Panc1 (cell line): ENCODE measurements around the gene LRRC10B. TPM values are rescaled to one million over a fixed set of nuclear protein-coding genes. Genes with fewer than 3 reads are reported as not detected.

Experiments used
- ATAC-seq: fragments of 200-7000 bp; cut with Tn5 transposase; 2 replicates; pipeline ENCODE4 v1.9.1; 2020; ENCODE audit warnings: mild to moderate bottlenecking, moderate library complexity
- BruUV-seq: library from RNA; stranded (reverse); fragments of 400-500 nt; replicated peaks from 2 replicates; lab custom pipeline; 2021; lab: Mats Ljungman, UMichigan
- CTCF ChIA-PET: fragments of 300-600 bp; sonication (Branson Sonifier 250); formaldehyde crosslinking; loops from one replicate; lab custom pipeline; 2022; ENCODE audit warnings: antibody characterized with exemption; lab: Charles Lee
- POLR2A ChIA-PET: fragments of 300-600 bp; sonication (Branson Sonifier 250); formaldehyde crosslinking; loops from one replicate; lab custom pipeline; 2022; ENCODE audit warnings: antibody characterized with exemption; lab: Charles Lee
- DNase-seq: peaks from one replicate; pipeline ENCODE4 v3.0.0-alpha.2; 2010; ENCODE audit warnings: low read depth, low spot score
- H3K27ac ChIP-seq: 2 replicates; pipeline ENCODE4 v1.5.1; 2011; ENCODE audit warnings: mild to moderate bottlenecking, low read length, inconsistent platforms
- H3K27me3 ChIP-seq: fragments of 200-500 bp; sonication (Bioruptor generic); 2 replicates; pipeline ENCODE4 v1.6.0; 2014; ENCODE audit warnings: low read length, inconsistent platforms; ENCODE audit not compliant: control insufficient read depth, insufficient read depth
- H3K36me3 ChIP-seq: fragments of 200-500 bp; sonication (Bioruptor generic); 2 replicates; pipeline ENCODE4 v1.5.1; 2014; ENCODE audit warnings: inconsistent platforms, mild to moderate bottlenecking, low read length, moderate library complexity; ENCODE audit not compliant: control insufficient read depth, insufficient read depth
- H3K4me1 ChIP-seq: 2 replicates; pipeline ENCODE4 v1.5.1; 2011; ENCODE audit warnings: inconsistent platforms, mild to moderate bottlenecking, low read length, moderate library complexity; ENCODE audit not compliant: control insufficient read depth, insufficient read depth
- H3K4me3 ChIP-seq, 2 experiments: 2 replicates each; pipeline ENCODE4 v1.5.1; 2011 to 2012; ENCODE audit warnings: low read depth in 2 of 2, low read length in 2 of 2, mild to moderate bottlenecking in 2 of 2, inconsistent platforms in 1 of 2, moderate library complexity in 1 of 2
- H3K9me3 ChIP-seq: fragments of 200-500 bp; sonication (Bioruptor generic); 2 replicates; pipeline ENCODE4 v1.5.1; 2014; ENCODE audit warnings: low read depth, mild to moderate bottlenecking, inconsistent platforms, low read length, moderate library complexity; ENCODE audit not compliant: control insufficient read depth, insufficient read depth
- POLR2AphosphoS5 ChIP-seq: IDR thresholded peaks from 2 replicates; pipeline ENCODE4 v1.6.1; 2012; ENCODE audit warnings: mild to moderate bottlenecking, low read depth, low read length, moderate library complexity
- REST ChIP-seq, 2 experiments: IDR thresholded peaks; 2 replicates each; pipeline ENCODE4 v1.6.1; 2011 to 2012; ENCODE audit warnings: low read depth in 2 of 2, control low read depth in 1 of 2, low read length in 1 of 2, mild to moderate bottlenecking in 1 of 2, moderate library complexity in 1 of 2; ENCODE audit not compliant: insufficient read depth in 1 of 2
- SIN3A ChIP-seq: IDR thresholded peaks from 2 replicates; pipeline ENCODE4 v1.6.1; 2012; ENCODE audit warnings: low read depth, mild to moderate bottlenecking, low read length, moderate library complexity, borderline replicate concordance; ENCODE audit not compliant: insufficient read depth
- TCF7L2 ChIP-seq: IDR thresholded peaks from 2 replicates; pipeline ENCODE4 v1.6.1; 2011; ENCODE audit warnings: mild to moderate bottlenecking, low read depth, low read length, inconsistent platforms
- in situ Hi-C: cut with HindIII; loops from 2 replicates; pipeline ENCODE4 v1.10.0; 2016; ENCODE audit warnings: low sequenced_read_pairs, low pct_unique_long_range_greater_than_20kb
- intact Hi-C: fragments of 100-400 bp; cut with micrococcal nuclease; formaldehyde crosslinking; loops from one replicate; pipeline ENCODE4 v1.10.0; 2022; ENCODE audit not compliant: unreplicated experiment
- total RNA-seq: library from RNA; stranded (reverse); gene quantifications from one replicate; pipeline ENCODE4 v1.2.1, GENCODE V29; 2021; ENCODE audit not compliant: unreplicated experiment
- TF ChIP-seq, protein P1 (sequence below): fragments of 450-650 bp; IDR thresholded peaks from 2 replicates; pipeline ENCODE4 v1.5.1; 2017; ENCODE audit warnings: mild to moderate bottlenecking

LRRC10B gene
- total RNA-seq, 1 experiment from 2014 or later: 0.23 TPM

- no TSS peak for BruUV-seq
- H3K4me1 ChIP-seq: peaks cover 3% of the 10 kb centered on the region; the same call in 1 of the 2 replicates
- H3K4me3 ChIP-seq: no peak overlapping the region
- no peaks in the 10 kb centered on the region for H3K36me3 ChIP-seq
- ChIA-PET POLR2A (interaction anchor here (0.6 kb wide), 1 partner anchor 20 kb away, joined by 3 read pairs; no protein-coding TSS in a partner anchor), CTCF (interaction anchor here (0.8 to 1.2 kb wide), 2 partner anchors 17 to 148 kb away, joined by 3 read pairs; no protein-coding TSS in a partner anchor)
- intact Hi-C loops (no loop called here), in situ Hi-C loops (no loop called here)
- H3K9me3 ChIP-seq: no peaks in the 10 kb centered on the region
- no peaks in the 10 kb centered on the region for H3K27me3 ChIP-seq
- ATAC-seq (no peak), DNase-seq (no peak)
- no peak overlapping the region for H3K27ac ChIP-seq
- TF ChIP-seq POLR2AphosphoS5: no peak
- no peak for TF ChIP-seq SIN3A
- no peak for TF ChIP-seq REST (IDR thresholded peaks at IDR 0.05; ENCODE audit: insufficient read depth in 1 of 2, low read depth in 2 of 2, low read length in 1 of 2)
- TF ChIP-seq, protein P1, sequence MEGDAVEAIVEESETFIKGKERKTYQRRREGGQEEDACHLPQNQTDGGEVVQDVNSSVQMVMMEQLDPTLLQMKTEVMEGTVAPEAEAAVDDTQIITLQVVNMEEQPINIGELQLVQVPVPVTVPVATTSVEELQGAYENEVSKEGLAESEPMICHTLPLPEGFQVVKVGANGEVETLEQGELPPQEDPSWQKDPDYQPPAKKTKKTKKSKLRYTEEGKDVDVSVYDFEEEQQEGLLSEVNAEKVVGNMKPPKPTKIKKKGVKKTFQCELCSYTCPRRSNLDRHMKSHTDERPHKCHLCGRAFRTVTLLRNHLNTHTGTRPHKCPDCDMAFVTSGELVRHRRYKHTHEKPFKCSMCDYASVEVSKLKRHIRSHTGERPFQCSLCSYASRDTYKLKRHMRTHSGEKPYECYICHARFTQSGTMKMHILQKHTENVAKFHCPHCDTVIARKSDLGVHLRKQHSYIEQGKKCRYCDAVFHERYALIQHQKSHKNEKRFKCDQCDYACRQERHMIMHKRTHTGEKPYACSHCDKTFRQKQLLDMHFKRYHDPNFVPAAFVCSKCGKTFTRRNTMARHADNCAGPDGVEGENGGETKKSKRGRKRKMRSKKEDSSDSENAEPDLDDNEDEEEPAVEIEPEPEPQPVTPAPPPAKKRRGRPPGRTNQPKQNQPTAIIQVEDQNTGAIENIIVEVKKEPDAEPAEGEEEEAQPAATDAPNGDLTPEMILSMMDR: no peak
- no peak for TF ChIP-seq TCF7L2
Measured at GRCh38 chr11:61481806-61482205, 26.7 kb upstream of the LRRC10B start.

DNA sequence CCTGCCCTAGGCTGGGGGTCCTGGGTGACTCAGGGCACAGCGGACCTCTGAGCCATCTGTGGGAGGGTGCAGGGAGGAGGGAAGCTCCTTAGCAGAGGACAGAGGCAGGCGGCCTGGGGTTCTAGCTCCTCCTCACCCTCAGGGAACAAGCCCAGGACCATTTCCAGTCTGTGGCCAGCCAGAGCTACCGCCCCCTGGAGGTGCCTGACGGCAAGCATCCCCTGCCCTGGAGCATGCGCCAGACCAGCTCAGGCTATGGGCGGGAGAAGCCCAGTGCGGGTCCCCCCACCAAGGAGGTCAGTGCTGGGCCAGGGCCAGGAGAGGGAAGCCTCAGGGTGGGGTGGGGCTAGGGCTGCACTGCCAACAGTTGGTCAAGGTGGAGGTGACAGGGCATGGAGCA lies 26.0 kb upstream of the LRRC10B start:
- no TSS peak for BruUV-seq
- ATAC-seq (peak; percentile 47; the same call in 1 of the 2 replicates), DNase-seq (no peak)
- H3K9me3 ChIP-seq: no peaks in the 10 kb centered on the region
- peaks cover 3% of the 10 kb centered on the region; the same call in 1 of the 2 replicates for H3K4me1 ChIP-seq
- H3K4me3 ChIP-seq: no peak overlapping the region
- in situ Hi-C loops (no loop called here), intact Hi-C loops (no loop called here)
- H3K27ac ChIP-seq: no peak overlapping the region
- TF ChIP-seq SIN3A (no peak), POLR2AphosphoS5 (no peak), REST (IDR thresholded peaks at IDR 0.05; ENCODE audit: insufficient read depth in 1 of 2, low read depth in 2 of 2, low read length in 1 of 2) (no peak), TCF7L2 (no peak)
- TF ChIP-seq, protein P1: no peak; the same call in 1 of the 2 replicates
- H3K27me3 ChIP-seq: no peaks in the 10 kb centered on the region
- ChIA-PET CTCF (interaction anchor here (0.8 to 1.2 kb wide), 4 partner anchors 16 to 147 kb away, joined by 3 to 12 read pairs (median 4); no protein-coding TSS in a partner anchor), POLR2A (interaction anchor here (0.6 kb wide), 1 partner anchor 31 kb away, joined by 4 read pairs; no protein-coding TSS in a partner anchor)
- no peaks in the 10 kb centered on the region for H3K36me3 ChIP-seq
